Aorta (tissue), 5 donors: ENCODE results near the gene IL15RA. TPM values are rescaled to one million over a fixed set of nuclear protein-coding genes. Genes with fewer than 3 reads are reported as not detected.

Experiments used
- ATAC-seq: fragments of 200-7000 bp; cut with Tn5 transposase; one replicate; pipeline ENCODE4 v1.9.1; 2022; ENCODE audit warnings: moderate library complexity; ENCODE audit not compliant: low FRiP score
- DNase-seq, 2 donors: peaks; one replicate each; pipeline ENCODE4 v3.0.0-alpha.2; 2020
- H3K27ac ChIP-seq, 2 donors: one replicate each; pipeline ENCODE4 v1.5.1; 2013; ENCODE audit warnings: low read length in 2 of 2, mild to moderate bottlenecking in 2 of 2, moderate library complexity in 2 of 2, control low read depth in 1 of 2, inconsistent platforms in 1 of 2, low read depth in 1 of 2
- H3K27me3 ChIP-seq, 2 donors: one replicate each; pipeline ENCODE4 v1.6.1; 2013; ENCODE audit warnings: control low read depth in 1 of 2, low read length in 1 of 2, mild to moderate bottlenecking in 1 of 2, moderate library complexity in 1 of 2; ENCODE audit not compliant: insufficient read depth in 2 of 2, control insufficient read depth in 1 of 2
- H3K36me3 ChIP-seq, 2 donors: one replicate each; pipeline ENCODE4 v1.6.1; 2013; ENCODE audit warnings: control low read depth in 1 of 2, low read length in 1 of 2, mild to moderate bottlenecking in 1 of 2; ENCODE audit not compliant: insufficient read depth in 2 of 2, control insufficient read depth in 1 of 2
- H3K4me1 ChIP-seq, 2 donors: one replicate each; pipeline ENCODE4 v1.6.1; 2013; ENCODE audit warnings: low read length in 2 of 2, control low read depth in 1 of 2, mild to moderate bottlenecking in 1 of 2, moderate library complexity in 1 of 2; ENCODE audit not compliant: insufficient read depth in 2 of 2, control insufficient read depth in 1 of 2
- H3K4me3 ChIP-seq, 2 donors: one replicate each; pipeline ENCODE4 v1.5.1; 2013; ENCODE audit warnings: low read length in 2 of 2, control low read depth in 1 of 2, mild to moderate bottlenecking in 1 of 2
- H3K9me3 ChIP-seq: one replicate; pipeline ENCODE4 v1.6.1; 2013; ENCODE audit warnings: mild to moderate bottlenecking, low read length; ENCODE audit not compliant: control insufficient read depth
- WGBS, 2 donors: extraction: QIAGEN DNeasy Blood & Tissue Kit; methylation state at CpG; one replicate each; pipeline ENCODE4 v1.1.7; 2013; 5-methylcytosine and 5-hydroxymethylcytosine counted together
- intact Hi-C, 2 donors: fragments of 100-400 bp; cut with DNase I; formaldehyde crosslinking; loops; one replicate each; pipeline versions ENCODE4 v1.14.2 to v1.15.0; 2022
- polyA plus RNA-seq, 2 donors: library from polyadenylated mRNA; stranded (reverse); fragments of 200-250 nt; gene quantifications; one replicate each; pipeline ENCODE4 v1.2.3, GENCODE V29; 2013
- total RNA-seq, 2 donors: library from RNA; stranded (reverse); fragmentation: NEBNext Ultra II Directional; extraction: Animal tissue kit (Norgen Biotek cat#: 25700); gene quantifications; one replicate each; pipeline ENCODE4 v1.2.1, GENCODE V29; 2021
- donor health status: healthy with polysubstance abuse.
- donor health status: Bipolar disorder and iron deficiency.
- donor health status: DM: no; HTN: no; CAD: no.
- donor health status: DM: no; HTN: no; CAD: no.
- donor health status: DM: yes; HTN: yes; CAD: no.

Gene IL15RA
- total and polyA plus RNA-seq, 4 donors, result 6.0 to 23.9 (median 20.1) TPM

GRCh38 chr10:5981529-5981928, 4.2 kb upstream of the IL15RA start:
- no peaks in the 10 kb centered on the region for H3K4me1 ChIP-seq
- intact Hi-C loops, result no loop called here
- no peaks in the 10 kb centered on the region for H3K36me3 ChIP-seq
- DNase-seq (no peak), ATAC-seq (no peak)
- no peaks in the 10 kb centered on the region for H3K9me3 ChIP-seq
- H3K4me3 ChIP-seq, result no peak overlapping the region
- 90 to 96% methylated on average over 9 of the region's 9 CpGs for WGBS, 2 donors
- no peaks in the 10 kb centered on the region for H3K27me3 ChIP-seq
- no peak overlapping the region for H3K27ac ChIP-seq

GRCh38 chr10:5978230-5978489, 817 bp upstream of the IL15RA start:
- no peak for ATAC-seq
- Histone ChIP-seq H3K27me3 (no peaks in the 10 kb centered on the region), H3K9me3 (no peaks in the 10 kb centered on the region), H3K4me3 (peak overlapping the region; percentile 81 to 84), H3K27ac (no peak overlapping the region), H3K36me3 (no peaks in the 10 kb centered on the region), H3K4me1 (no peaks in the 10 kb centered on the region)
- intact Hi-C loops, result loop anchor here in 1 of 2 donors (10.0 kb wide), 1 partner anchor 83 kb away; the partner anchor contains the start of gene FBH1
- 30% methylated on average over 6 of the region's 6 CpGs for WGBS, 2 donors
- DNase-seq, result no peak

GRCh38 chr10:5976512-5977470, 552 bp downstream of the IL15RA start:
- Histone ChIP-seq H3K27ac (peak overlapping the region; percentile 34 to 40), H3K36me3 (no peaks in the 10 kb centered on the region), H3K4me3 (peak overlapping the region; percentile 81 to 84), H3K27me3 (no peaks in the 10 kb centered on the region), H3K9me3 (no peaks in the 10 kb centered on the region), H3K4me1 (peaks cover 0 to 2% of the 10 kb centered on the region in 2 donors)
- peak; percentile 78 for ATAC-seq
- intact Hi-C loops, result loop anchor here (2.0 to 10.0 kb wide), 2 partner anchors 30 to 82 kb away; partner anchors contain the start of gene FBH1 (in 1 of the 2)
- 1 to 2% methylated on average over 71 to 82 of the region's 82 CpGs for WGBS, 2 donors
- DNase-seq, result peak; percentile 67 to 84

GRCh38 chr10:5975641-5976473, 1.5 kb downstream of the IL15RA start:
- 69 to 77% methylated on average over 20 of the region's 20 CpGs for WGBS, 2 donors
- Histone ChIP-seq H3K9me3 (no peaks in the 10 kb centered on the region), H3K27me3 (no peaks in the 10 kb centered on the region), H3K36me3 (no peaks in the 10 kb centered on the region), H3K4me3 (peak overlapping the region in 1 of 2 donors; percentile 81), H3K27ac (no peak overlapping the region), H3K4me1 (peaks cover 0 to 4% of the 10 kb centered on the region in 2 donors)
- DNase-seq (peak in 1 of 2 donors; percentile 77), ATAC-seq (peak; percentile 74)
- intact Hi-C loops, result loop anchor here (2.0 to 10.0 kb wide), 2 partner anchors 29 to 81 kb away; partner anchors contain the start of gene FBH1 (in 1 of the 2)

GRCh38 chr10:5973069-5973468, 4.3 kb downstream of the IL15RA start:
- Histone ChIP-seq H3K9me3 (no peaks in the 10 kb centered on the region), H3K4me1 (peaks cover 0 to 4% of the 10 kb centered on the region in 2 donors), H3K4me3 (no peak overlapping the region), H3K36me3 (no peaks in the 10 kb centered on the region), H3K27me3 (no peaks in the 10 kb centered on the region), H3K27ac (no peak overlapping the region)
- 74 to 98% methylated on average over 4 of the region's 4 CpGs for WGBS, 2 donors
- DNase-seq (no peak), ATAC-seq (no peak)
- intact Hi-C loops, result loop anchor here in 1 of 2 donors (10.0 kb wide), 1 partner anchor 78 kb away; the partner anchor contains the start of gene FBH1

GRCh38 chr10:5971886-5972285, 5.5 kb downstream of the IL15RA start:
- no peak overlapping the region for H3K4me3 ChIP-seq
- ATAC-seq, result no peak
- no peaks in the 10 kb centered on the region for H3K36me3 ChIP-seq
- peaks cover 0 to 4% of the 10 kb centered on the region in 2 donors for H3K4me1 ChIP-seq
- H3K27me3 ChIP-seq, result no peaks in the 10 kb centered on the region
- no peak for DNase-seq
- intact Hi-C loops, result loop anchor here in 1 of 2 donors (10.0 kb wide), 1 partner anchor 77 kb away; the partner anchor contains the start of gene FBH1
- WGBS, 2 donors, result 80 to 83% methylated on average over 4 of the region's 4 CpGs
- H3K9me3 ChIP-seq, result no peaks in the 10 kb centered on the region
- H3K27ac ChIP-seq, result no peak overlapping the region

GRCh38 chr10:5971315-5971832, 6.0 kb downstream of the IL15RA start:
- DNase-seq, result no peak
- Histone ChIP-seq H3K27ac (peak overlapping the region in 1 of 2 donors; percentile 51), H3K36me3 (no peaks in the 10 kb centered on the region), H3K27me3 (no peaks in the 10 kb centered on the region), H3K9me3 (no peaks in the 10 kb centered on the region), H3K4me1 (peaks cover 0 to 4% of the 10 kb centered on the region in 2 donors), H3K4me3 (no peak overlapping the region)
- intact Hi-C loops, result loop anchor here in 1 of 2 donors (10.0 kb wide), 1 partner anchor 77 kb away; the partner anchor contains the start of gene FBH1
- 62 to 76% methylated on average over 8 of the region's 8 CpGs for WGBS, 2 donors
- peak; percentile 51 for ATAC-seq

- peaks cover 0 to 4% of the 10 kb centered on the region in 2 donors for H3K4me1 ChIP-seq
- 92 to 95% methylated on average over 3 of the region's 3 CpGs for WGBS, 2 donors
- no peak overlapping the region for H3K27ac ChIP-seq
These were observed 6.8 kb downstream of the IL15RA start for GRCh38 chr10:5970527-5970926.

More at GRCh38 chr10:5970527-5970926, 6.8 kb downstream of the IL15RA start:
- no peaks in the 10 kb centered on the region for H3K27me3 ChIP-seq
- DNase-seq (no peak), ATAC-seq (no peak)
- intact Hi-C loops, result loop anchor here in 1 of 2 donors (10.0 kb wide), 1 partner anchor 76 kb away; the partner anchor contains the start of gene FBH1
- H3K9me3 ChIP-seq, result no peaks in the 10 kb centered on the region
- no peak overlapping the region for H3K4me3 ChIP-seq
- no peaks in the 10 kb centered on the region for H3K36me3 ChIP-seq
